HG03139 (cell line): ENCODE data around the gene AUTS2.

Experiments
- ATAC-seq: cut with Tn5 transposase; IDR thresholded peaks from one replicate; pipeline ENCODE4 v1.9.1; 2021; ENCODE audit not compliant: unreplicated experiment

The AUTS2 gene

DNA sequence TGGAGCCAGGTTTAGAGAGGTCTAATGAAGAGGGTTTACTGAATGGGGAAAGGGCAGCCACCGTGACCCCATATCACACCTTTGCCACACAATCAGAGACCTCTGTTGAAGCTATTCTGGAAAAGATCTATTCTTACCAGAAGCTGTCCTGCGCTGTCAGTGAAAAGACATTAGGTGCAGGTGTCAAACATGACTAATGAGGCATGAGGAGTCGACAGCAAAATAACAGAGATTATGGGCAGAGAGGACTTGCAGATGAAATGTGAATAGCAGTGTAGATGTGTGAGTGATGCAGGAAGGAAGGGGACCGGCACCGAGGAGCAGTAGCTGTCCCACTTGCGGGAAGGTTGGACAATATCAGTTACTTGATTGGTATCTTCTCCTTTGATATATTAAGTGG is 906.0 kb downstream of the AUTS2 start:
- ATAC-seq: no peak

- ATAC-seq: no peak
Observed at GRCh38 chr7:70505468-70505867, 907.2 kb downstream of the AUTS2 start.

DNA sequence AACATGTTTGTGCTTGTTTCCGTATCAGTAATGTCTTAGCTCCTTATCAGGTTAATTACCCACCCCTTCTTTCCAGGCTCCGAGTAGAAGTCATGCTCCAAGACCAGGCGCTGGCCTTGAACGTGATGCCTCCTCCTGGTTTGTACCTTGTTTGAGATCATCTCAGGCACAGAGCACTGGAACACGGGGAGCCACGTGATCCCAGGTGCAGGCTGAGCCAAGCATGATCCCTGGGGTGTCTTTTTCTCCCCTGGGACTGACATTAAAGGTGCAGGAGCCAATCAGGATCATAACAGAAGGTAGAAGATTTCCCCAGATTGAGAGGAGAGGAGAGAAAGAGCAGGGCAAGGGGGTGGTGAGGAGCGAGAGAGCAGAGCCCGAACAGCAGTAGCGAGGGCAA is 907.6 kb downstream of the AUTS2 start:
- no peak for ATAC-seq

DNA sequence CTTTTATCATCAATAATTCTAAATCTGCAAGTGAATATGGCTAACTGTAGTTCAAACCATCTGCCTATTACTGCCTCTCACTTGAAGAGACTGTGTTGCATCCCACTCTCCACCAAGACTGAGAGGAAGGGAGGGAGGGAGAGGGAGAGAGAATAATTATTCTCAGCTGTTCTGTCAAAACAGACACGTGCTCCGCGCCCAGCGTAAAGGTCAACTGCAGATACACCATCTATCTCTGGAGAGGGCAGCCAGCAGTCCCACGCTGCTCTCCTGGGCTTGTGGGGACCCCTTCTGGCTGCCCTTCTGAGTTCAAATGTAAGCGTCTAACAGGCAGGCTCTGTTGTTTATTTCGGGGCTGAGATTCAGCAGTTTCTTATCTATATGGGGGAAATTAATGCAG is 908.2 kb downstream of the AUTS2 start:
- no peak for ATAC-seq

DNA sequence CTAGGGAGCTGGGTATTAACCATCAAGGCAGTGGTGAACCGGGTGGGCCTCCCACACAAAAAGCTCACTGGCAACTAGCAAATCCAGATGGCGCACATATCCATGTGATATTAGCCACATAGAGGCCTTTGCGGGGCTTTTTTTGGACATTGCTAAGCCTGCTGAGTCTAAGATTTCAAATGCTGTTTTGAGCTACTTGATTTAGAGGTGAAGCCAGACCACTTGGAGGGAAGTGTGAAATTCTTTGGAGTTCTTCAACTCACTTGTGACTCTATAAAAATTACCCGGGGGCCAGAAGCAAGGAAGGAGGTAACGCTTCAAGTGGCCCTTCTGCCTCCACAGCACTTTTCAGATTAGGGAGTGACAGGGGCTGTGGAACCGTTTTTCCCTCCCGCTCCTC is 913.9 kb downstream of the AUTS2 start:
- no peak for ATAC-seq

DNA sequence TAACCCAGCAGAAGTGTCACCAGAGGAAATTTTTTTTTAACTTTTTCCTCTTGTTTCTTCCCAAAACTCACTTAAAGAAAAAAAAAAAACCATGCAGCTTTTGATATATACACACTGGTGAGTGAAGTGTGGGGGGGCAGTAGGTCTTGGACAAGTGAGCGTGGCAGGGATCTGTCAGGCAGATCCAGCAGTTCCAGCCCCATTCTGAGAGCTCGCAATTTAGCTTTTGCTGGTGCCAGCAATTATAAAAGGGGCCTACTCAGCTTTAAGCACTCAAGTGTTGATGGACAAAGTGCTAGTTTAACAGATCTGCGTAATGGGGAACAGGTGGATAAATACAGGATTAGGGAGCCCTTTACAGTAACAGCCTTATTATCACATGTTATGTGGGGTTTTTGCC is 914.5 kb downstream of the AUTS2 start:
- ATAC-seq: no peak

- no peak for ATAC-seq
Observed at GRCh38 chr7:70520611-70521010, 922.3 kb downstream of the AUTS2 start.

GRCh38 chr7:70523249-70523988 is 925.1 kb downstream of the AUTS2 start:
- ATAC-seq: no peak

DNA sequence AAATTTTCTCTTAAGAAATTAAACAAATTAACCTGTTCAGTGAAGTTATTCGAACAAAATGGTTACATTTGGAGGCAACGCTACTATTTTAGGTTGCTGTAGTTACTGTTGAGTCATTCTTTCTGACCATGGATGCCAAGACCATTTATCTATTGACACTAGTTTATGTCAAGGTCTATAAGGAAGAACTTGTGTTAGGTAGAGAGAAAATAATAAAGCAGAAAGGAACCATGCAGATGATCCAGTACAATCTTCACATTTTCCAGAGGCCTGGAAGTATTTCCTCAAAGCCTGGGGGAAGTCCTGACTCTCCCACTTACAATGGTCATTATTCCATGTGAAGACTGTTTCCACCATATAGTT is 925.7 kb downstream of the AUTS2 start:
- ATAC-seq: no peak

- ATAC-seq: no peak
Observed at GRCh38 chr7:70525991-70526390, 927.7 kb downstream of the AUTS2 start.

- ATAC-seq: no peak
Observed at GRCh38 chr7:70527520-70528115, 929.3 kb downstream of the AUTS2 start.

- ATAC-seq: no peak
Observed at GRCh38 chr7:70529436-70529835, 931.2 kb downstream of the AUTS2 start.

DNA sequence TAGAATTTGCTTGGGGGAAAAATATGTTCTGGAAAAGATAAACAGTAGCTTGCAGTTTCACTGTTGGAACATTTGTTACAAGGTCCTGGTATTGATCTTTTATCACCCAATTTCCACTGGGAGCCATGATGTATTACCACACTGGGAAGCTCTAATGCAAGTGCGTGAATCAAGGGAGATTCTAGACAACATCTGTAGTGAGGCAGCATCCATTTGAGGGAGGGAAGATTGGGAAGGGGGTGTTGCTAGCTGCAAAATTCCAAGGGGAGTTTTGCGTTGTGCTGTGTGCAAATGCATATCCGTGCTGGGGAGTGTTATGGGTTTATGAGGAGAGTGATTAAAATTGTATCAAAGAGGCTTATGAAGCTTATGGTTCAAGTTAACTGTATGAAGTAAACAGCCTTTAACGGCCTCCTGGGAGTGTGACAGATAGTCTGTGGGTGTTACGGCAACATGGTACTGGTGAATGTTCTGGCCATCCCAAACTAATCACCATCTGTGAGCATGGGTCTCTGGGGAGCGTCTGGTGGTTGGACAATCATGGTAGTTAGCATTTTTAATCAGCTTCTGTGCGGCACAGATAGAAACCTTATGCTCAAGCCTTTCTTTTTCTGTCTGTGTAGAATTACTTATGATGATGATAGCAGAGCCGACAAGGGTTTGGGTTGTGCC is 931.8 kb downstream of the AUTS2 start:
- ATAC-seq: no peak

DNA sequence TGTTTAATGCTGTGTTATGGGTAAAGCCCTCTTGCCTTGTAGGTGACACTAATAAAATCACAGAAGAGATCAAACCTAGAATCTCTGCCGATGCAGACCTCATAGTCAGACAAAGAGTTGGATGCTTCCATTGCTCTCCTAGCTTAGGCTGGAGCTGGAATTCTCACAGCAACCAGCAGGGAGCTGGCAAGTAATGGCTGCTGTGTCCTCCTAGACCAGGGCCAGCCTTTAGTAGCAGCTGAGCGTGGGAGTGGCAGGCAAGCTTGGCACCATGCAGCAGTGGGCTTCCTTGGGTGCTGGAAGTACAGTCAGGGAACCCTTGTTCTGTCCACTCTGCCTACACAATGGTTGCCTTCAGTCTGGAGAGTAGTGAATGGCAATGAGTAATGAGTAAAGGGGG is 935.3 kb downstream of the AUTS2 start:
- ATAC-seq: no peak

GRCh38 chr7:70539205-70539604 is 940.9 kb downstream of the AUTS2 start:
- no peak for ATAC-seq

DNA sequence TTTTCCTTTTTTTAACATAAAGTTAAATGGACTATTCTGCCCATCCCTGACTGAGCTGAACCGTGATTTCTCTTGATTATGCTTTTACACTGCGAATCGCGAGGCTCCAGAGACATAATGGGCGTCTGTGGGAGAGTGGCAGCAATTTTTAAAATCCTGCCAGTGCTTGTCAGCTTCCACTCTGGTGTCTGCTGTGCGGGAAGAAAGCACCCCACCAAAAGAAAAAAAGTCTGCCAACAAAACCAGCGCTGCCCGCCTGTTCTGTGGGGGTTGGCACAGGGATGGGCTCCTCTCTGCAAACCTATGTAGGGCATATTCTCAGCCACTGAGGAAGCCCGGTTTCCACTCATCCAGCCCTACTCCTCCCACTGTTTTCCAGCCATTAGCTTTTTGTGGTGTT is 941.3 kb downstream of the AUTS2 start:
- no peak for ATAC-seq

DNA sequence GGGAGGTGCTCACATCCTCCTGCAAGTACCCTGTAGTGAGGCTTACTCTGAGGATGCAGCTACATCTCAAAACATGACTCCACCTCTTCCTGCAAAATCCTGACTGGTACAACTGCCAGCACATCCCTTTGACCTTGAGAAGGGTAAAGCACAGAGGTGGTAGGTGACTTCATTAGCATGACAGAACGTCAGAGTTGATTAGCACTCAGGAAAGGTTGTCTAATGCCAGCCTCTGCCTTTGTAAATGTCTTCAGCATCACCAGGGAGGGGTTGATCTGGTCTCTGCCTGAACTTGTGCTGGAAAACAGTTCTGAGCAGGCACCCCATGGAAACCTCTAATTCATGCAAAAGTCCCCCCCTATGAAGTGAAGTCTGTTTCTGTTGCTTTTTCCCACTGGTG is 942.4 kb downstream of the AUTS2 start:
- no peak for ATAC-seq

- ATAC-seq: no peak
Observed at GRCh38 chr7:70542750-70543376, 944.6 kb downstream of the AUTS2 start.

- no peak for ATAC-seq
Observed at GRCh38 chr7:70544016-70544415, 945.7 kb downstream of the AUTS2 start.

DNA sequence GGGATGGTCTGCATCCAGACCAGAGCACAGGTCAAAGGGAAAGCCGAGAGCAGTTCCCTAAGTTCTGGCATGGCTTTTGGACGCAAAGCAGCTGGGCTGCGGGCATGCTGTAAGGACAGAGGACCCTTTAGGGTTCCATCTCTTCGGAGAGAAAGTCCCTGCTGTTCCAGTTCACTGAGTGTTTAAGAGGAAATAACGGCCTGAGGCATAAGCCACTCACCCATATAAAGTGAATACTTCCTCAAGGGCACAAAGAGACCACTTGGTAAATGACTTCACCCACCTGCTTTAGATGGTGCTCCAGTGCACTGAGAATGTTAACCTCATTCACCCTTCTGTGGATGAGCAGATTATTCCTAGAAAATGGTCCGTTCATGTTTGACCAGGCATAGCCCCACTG is 946.9 kb downstream of the AUTS2 start:
- ATAC-seq: no peak

DNA sequence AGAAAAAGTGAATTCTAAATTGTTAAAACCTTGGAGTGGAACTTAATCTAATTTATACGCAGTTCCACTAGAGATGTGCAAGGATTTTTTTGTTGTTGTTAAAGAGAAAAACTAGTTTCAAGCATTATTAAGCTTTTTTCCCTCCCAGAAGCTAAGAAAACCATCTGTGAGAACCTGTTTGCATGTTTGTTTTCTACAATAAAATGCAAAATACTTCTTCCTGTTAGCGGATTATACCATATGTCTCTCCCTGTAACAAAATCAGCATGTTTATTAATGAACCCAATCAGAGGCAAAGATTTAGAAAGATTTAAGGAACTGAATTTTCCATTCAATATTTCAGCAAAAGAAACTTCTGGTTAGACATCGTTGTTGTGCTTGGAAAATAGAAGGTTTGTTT is 953.9 kb downstream of the AUTS2 start:
- ATAC-seq: no peak

DNA sequence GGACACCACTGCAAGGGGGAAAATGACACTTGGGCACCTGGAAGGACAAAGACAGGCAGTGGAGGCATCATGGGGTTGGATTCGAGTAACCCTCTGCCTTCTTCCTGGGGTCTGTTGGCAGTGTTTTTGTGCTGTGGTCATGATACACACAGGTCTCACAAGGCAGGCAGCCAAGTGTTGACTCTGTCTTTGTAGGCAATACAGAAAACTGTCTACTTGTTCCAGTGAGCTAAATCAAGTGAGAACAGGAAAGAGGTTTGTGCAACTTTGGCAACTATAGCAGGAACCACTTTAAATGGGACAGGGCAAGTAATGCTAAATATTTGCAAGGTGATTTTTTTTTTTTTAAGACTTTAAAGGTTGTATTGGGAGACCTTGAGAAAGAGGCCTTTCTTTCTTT is 955.1 kb downstream of the AUTS2 start:
- no peak for ATAC-seq
